D721Med (cell line): ENCODE measurements around the gene NDUFAF8.

Experiments used
- DNase-seq: peaks from one replicate; pipeline ENCODE4 v3.0.0; 2011; ENCODE audit warnings: low spot score; ENCODE audit not compliant: insufficient read length
- FAIRE-seq: peaks from 2 replicates; lab custom pipeline; 2011; peaks lifted over from hg19 to GRCh38; lab: Jason Lieb, UNC
- CTCF ChIP-seq: IDR thresholded peaks from 2 replicates; pipeline ENCODE4 v1.5.1; 2012; ENCODE audit warnings: mild to moderate bottlenecking, control low read depth; ENCODE audit not compliant: insufficient read depth; ENCODE audit errors: missing control alignments

NDUFAF8 gene

GRCh38 chr17:81232616-81233241 lies 6.4 kb upstream of the NDUFAF8 start:
- no peak for TF ChIP-seq CTCF
- FAIRE-seq (no peak), DNase-seq (no peak)

GRCh38 chr17:81233316-81233715 lies 5.8 kb upstream of the NDUFAF8 start:
- no peak for TF ChIP-seq CTCF
- no peak for FAIRE-seq
- no peak for DNase-seq

- FAIRE-seq (no peak), DNase-seq (no peak)
- no peak for TF ChIP-seq CTCF
Observed at GRCh38 chr17:81233811-81234505, 5.2 kb upstream of the NDUFAF8 start.

GRCh38 chr17:81234506-81234855 lies 4.6 kb upstream of the NDUFAF8 start:
- DNase-seq (no peak), FAIRE-seq (no peak)
- no peak for TF ChIP-seq CTCF

- DNase-seq (no peak), FAIRE-seq (no peak)
- TF ChIP-seq CTCF, result no peak
Observed at GRCh38 chr17:81234940-81235821, 3.9 kb upstream of the NDUFAF8 start.

DNA sequence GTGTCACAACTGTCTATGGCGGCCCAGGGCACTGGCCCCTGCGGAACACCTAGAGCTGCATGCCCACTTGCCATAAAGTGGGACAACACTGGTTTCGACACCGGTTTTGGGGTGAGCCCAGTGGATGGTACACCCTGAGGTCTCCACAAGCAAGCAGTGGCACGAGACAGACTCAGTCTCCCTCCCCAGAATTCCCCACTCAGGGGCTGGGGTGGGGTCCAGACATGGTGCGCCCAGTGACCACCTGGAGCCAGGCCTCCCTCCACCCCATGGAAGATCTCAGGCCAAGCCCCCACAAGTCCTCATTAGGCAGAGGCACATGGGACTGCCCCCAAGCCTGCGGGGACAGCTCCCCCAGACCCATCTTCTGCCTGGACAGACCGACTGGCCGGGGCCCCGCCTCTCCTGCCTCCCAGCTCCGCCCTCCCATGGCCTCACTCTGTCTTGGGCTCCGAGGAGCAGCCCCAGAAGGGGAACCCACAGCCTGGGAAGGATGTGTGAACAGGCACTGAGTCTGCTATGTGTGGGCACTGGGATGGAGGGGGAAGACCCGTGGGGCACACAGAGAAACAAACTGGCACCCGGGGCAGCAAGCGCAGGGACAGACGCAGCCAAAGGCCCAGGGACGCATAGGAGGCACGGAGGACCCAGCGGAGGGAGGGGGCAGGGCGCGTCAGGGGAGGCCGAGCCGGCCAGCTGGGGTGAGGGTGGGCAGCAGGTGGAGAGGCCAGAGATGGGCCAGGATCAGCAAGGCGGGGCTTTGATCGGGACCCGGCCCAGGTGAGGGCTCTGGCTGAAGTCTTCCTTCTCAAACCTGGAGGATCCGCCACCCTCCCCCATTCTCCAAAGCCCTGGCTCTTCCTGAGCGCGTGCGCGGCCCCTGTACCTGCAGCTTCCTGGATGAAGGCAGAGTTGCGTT lies 3.0 kb upstream of the NDUFAF8 start:
- FAIRE-seq (no peak), DNase-seq (no peak)
- TF ChIP-seq CTCF, result no peak
